Measurements from ENCODE around the gene C17orf114.
A peak's percentile ranks its signal among the peaks of the same experiment; 100 is the strongest.

Gene C17orf114

GRCh38 chr17:4837471-4838308 is 35.6 kb upstream of the C17orf114 start:
- Histone ChIP-seq H3K9ac (ENCODE audit: low read length) (no peak overlapping the region), H3K4me3 (ENCODE audit: low read length) (no peak overlapping the region)
- TF ChIP-seq REST (IDR thresholded peaks at IDR 0.05; ENCODE audit: borderline replicate concordance) (no peak), SMC3 (conservative IDR thresholded peaks at IDR 0.05; ENCODE audit: poor library complexity) (no peak), EP300 (conservative IDR thresholded peaks at IDR 0.05; ENCODE audit: poor library complexity, severe bottlenecking) (no peak), EZH2 (IDR thresholded peaks at IDR 0.05; ENCODE audit: borderline replicate concordance, insufficient read depth, low read length, poor library complexity, severe bottlenecking) (no peak), MXI1 (conservative IDR thresholded peaks at IDR 0.05; ENCODE audit: poor library complexity, severe bottlenecking) (no peak)

GRCh38 chr17:4836221-4836620 is 34.1 kb upstream of the C17orf114 start:
- no peaks in the 10 kb centered on the region for H3K9me2 ChIP-seq (ENCODE audit: insufficient read depth, low read length)
- no peaks in the 10 kb centered on the region for H3K27me3 ChIP-seq (ENCODE audit: insufficient read depth, low read depth, low read length)
- no peaks in the 10 kb centered on the region for H3F3A ChIP-seq (ENCODE audit: insufficient read depth, low read length, poor library complexity, severe bottlenecking)
- H4K20me1 ChIP-seq (ENCODE audit: insufficient read depth): no peaks in the 10 kb centered on the region
- H3K36me3 ChIP-seq (ENCODE audit: insufficient read depth, low read length): no peaks in the 10 kb centered on the region
- TF ChIP-seq EZH2 (IDR thresholded peaks at IDR 0.05; ENCODE audit: borderline replicate concordance, insufficient read depth, low read length, poor library complexity, severe bottlenecking) (no peak), POLR2AphosphoS5 (IDR thresholded peaks at IDR 0.05) (no peak), EP300 (conservative IDR thresholded peaks at IDR 0.05; ENCODE audit: poor library complexity, severe bottlenecking) (no peak), TAF1 (IDR thresholded peaks at IDR 0.05; ENCODE audit: low read depth) (no peak), MXI1 (conservative IDR thresholded peaks at IDR 0.05; ENCODE audit: poor library complexity, severe bottlenecking) (no peak), RAD21 (conservative IDR thresholded peaks at IDR 0.05) (no peak), SMC3 (conservative IDR thresholded peaks at IDR 0.05; ENCODE audit: poor library complexity) (no peak)
- no peak overlapping the region for H3K4me2 ChIP-seq (ENCODE audit: low read length)
- no peak overlapping the region for H3K27ac ChIP-seq (ENCODE audit: low read length)
- no peak overlapping the region for H2AFZ ChIP-seq (ENCODE audit: low read depth, low read length)
- peak overlapping the region; percentile 100 for H3K4me3 ChIP-seq (ENCODE audit: low read length)
- no peak overlapping the region for H3K9ac ChIP-seq (ENCODE audit: low read length)
- H3K9me3 ChIP-seq (ENCODE audit: low read length): no peaks in the 10 kb centered on the region
- H3K79me2 ChIP-seq (replicated peaks; ENCODE audit: insufficient read depth, low read length): peaks cover 58% of the 10 kb centered on the region

More at GRCh38 chr17:4837471-4838308, 35.6 kb upstream of the C17orf114 start:
- Histone ChIP-seq H3K9me2 (ENCODE audit: insufficient read depth, low read length) (no peaks in the 10 kb centered on the region), H3K4me2 (ENCODE audit: low read length) (no peak overlapping the region), H3F3A (ENCODE audit: insufficient read depth, low read length, poor library complexity, severe bottlenecking) (no peaks in the 10 kb centered on the region), H3K9me3 (ENCODE audit: low read length) (no peaks in the 10 kb centered on the region), H2AFZ (ENCODE audit: low read depth, low read length) (no peak overlapping the region), H4K20me1 (ENCODE audit: insufficient read depth) (no peaks in the 10 kb centered on the region), H3K79me2 (replicated peaks; ENCODE audit: insufficient read depth, low read length) (peaks cover 58% of the 10 kb centered on the region), H3K27ac (ENCODE audit: low read length) (no peak overlapping the region), H3K36me3 (ENCODE audit: insufficient read depth, low read length) (no peaks in the 10 kb centered on the region), H3K27me3 (ENCODE audit: insufficient read depth, low read depth, low read length) (no peaks in the 10 kb centered on the region)

GRCh38 chr17:4834681-4835020 is 32.5 kb upstream of the C17orf114 start:
- TF ChIP-seq EP300 (conservative IDR thresholded peaks at IDR 0.05; ENCODE audit: poor library complexity, severe bottlenecking) (no peak), POLR2AphosphoS5 (IDR thresholded peaks at IDR 0.05) (no peak)
- Histone ChIP-seq H3F3A (ENCODE audit: insufficient read depth, low read length, poor library complexity, severe bottlenecking) (no peaks in the 10 kb centered on the region), H3K4me2 (ENCODE audit: low read length) (peak overlapping the region; percentile 97), H3K36me3 (ENCODE audit: insufficient read depth, low read length) (no peaks in the 10 kb centered on the region), H3K9me2 (ENCODE audit: insufficient read depth, low read length) (no peaks in the 10 kb centered on the region), H3K9me3 (ENCODE audit: low read length) (no peaks in the 10 kb centered on the region), H3K9ac (ENCODE audit: low read length) (peak overlapping the region; percentile 95), H2AFZ (ENCODE audit: low read depth, low read length) (no peak overlapping the region), H3K27ac (ENCODE audit: low read length) (peak overlapping the region; percentile 87), H4K20me1 (ENCODE audit: insufficient read depth) (no peaks in the 10 kb centered on the region), H3K4me3 (ENCODE audit: low read length) (peak overlapping the region; percentile 100), H3K27me3 (ENCODE audit: insufficient read depth, low read depth, low read length) (no peaks in the 10 kb centered on the region), H3K79me2 (replicated peaks; ENCODE audit: insufficient read depth, low read length) (peaks cover 57% of the 10 kb centered on the region)

Data from neural cell (in vitro differentiated cells).